GM12878 (cell line): ENCODE measurements around the gene DMD. TPM values are rescaled to one million over a fixed set of nuclear protein-coding genes. Genes with fewer than 3 reads are reported as not detected.
"Not testable (repeated sequence)": the region's sequence is repeated elsewhere in the genome, so short reads cannot be mapped to it uniquely, and the experiment has no call there.

Experiments used
- ATAC-seq: fragments of 200-7000 bp; cut with Tn5 transposase; 3 replicates; pipeline ENCODE4 v1.9.1; 2020; ENCODE audit warnings: mild to moderate bottlenecking, moderate library complexity
- BruUV-seq: library from RNA; stranded (reverse); fragments of 400-500 nt; replicated peaks from 2 replicates; lab custom pipeline; 2021; lab: Mats Ljungman, UMichigan
- CTCF ChIA-PET: fragments of 300-600 bp; sonication (Branson Sonifier 250); formaldehyde crosslinking; extraction: SDS; loops from one replicate; lab custom pipeline; 2021; ENCODE audit warnings: inconsistent platforms; lab: Yijun Ruan, JAX
- POLR2A ChIA-PET: fragments of 350-600 bp; formaldehyde crosslinking; extraction: SDS; loops from one replicate; lab custom pipeline; 2021; ENCODE audit warnings: inconsistent platforms; lab: Charles Lee
- RAD21 ChIA-PET: fragments of 300-600 bp; sonication (Branson Sonifier 250); formaldehyde crosslinking; loops from one replicate; lab custom pipeline; 2023; ENCODE audit warnings: antibody characterized with exemption; ENCODE audit not compliant: unreplicated experiment; lab: Charles Lee
- SMC1A ChIA-PET: fragments of 300-600 bp; sonication (Branson Sonifier 250); formaldehyde crosslinking; loops from one replicate; lab custom pipeline; 2023; ENCODE audit not compliant: unreplicated experiment, uncharacterized antibody; lab: Charles Lee
- DNase-seq: peaks from one replicate; pipeline ENCODE4 v3.0.0-alpha.2; 2011; ENCODE audit warnings: low read depth, low spot score
- FAIRE-seq: peaks from 3 replicates; lab custom pipeline; 2011; peaks lifted over from hg19 to GRCh38; lab: Jason Lieb, UNC
- H2AFZ ChIP-seq: 2 replicates; pipeline ENCODE4 v1.6.0; 2011; ENCODE audit warnings: low read depth, low read length, control low read depth; ENCODE audit not compliant: control insufficient read depth
- H3K27ac ChIP-seq: 2 replicates; pipeline ENCODE4 v1.5.1; 2011; ENCODE audit warnings: control low read depth; ENCODE audit not compliant: control insufficient read depth, insufficient read depth
- H3K27me3 ChIP-seq, 2 experiments: replicated peaks in 1 of 2; 2 replicates each; pipeline versions ENCODE4 v1.6.0 to v1.6.1; 2011; ENCODE audit warnings: low read length in 1 of 2; ENCODE audit not compliant: control insufficient read depth in 2 of 2, insufficient read depth in 2 of 2
- H3K36me3 ChIP-seq, 2 experiments: 2 replicates each; pipeline ENCODE4 v1.5.1; 2011; ENCODE audit warnings: low read length in 1 of 2; ENCODE audit not compliant: control insufficient read depth in 2 of 2, insufficient read depth in 2 of 2
- H3K4me1 ChIP-seq: 2 replicates; pipeline ENCODE4 v1.6.1; 2011; ENCODE audit warnings: mild to moderate bottlenecking, low read length, moderate library complexity, mixed read lengths; ENCODE audit not compliant: control insufficient read depth, insufficient read depth
- H3K4me2 ChIP-seq: 2 replicates; pipeline ENCODE4 v1.6.0; 2011; ENCODE audit warnings: control low read depth; ENCODE audit not compliant: control insufficient read depth, insufficient read depth
- H3K4me3 ChIP-seq: fragments of 200-600 bp; sonication (generic); 2 replicates; pipeline ENCODE4 v1.5.1; 2016
- H3K79me2 ChIP-seq: 2 replicates; pipeline ENCODE4 v1.6.0; 2011; ENCODE audit warnings: low read length; ENCODE audit not compliant: control insufficient read depth, insufficient read depth
- H3K9ac ChIP-seq: 2 replicates; pipeline ENCODE4 v1.8.0; 2011; ENCODE audit warnings: low read length, control low read depth, mixed read lengths; ENCODE audit not compliant: control insufficient read depth, insufficient read depth
- H3K9me3 ChIP-seq: replicated peaks from 3 replicates; pipeline ENCODE4 v1.5.1; 2011; ENCODE audit warnings: mild to moderate bottlenecking, low read length; ENCODE audit not compliant: control insufficient read depth, insufficient read depth
- H4K20me1 ChIP-seq: 2 replicates; pipeline ENCODE4 v1.6.0; 2011; ENCODE audit not compliant: control insufficient read depth, insufficient read depth
- CBX3 ChIP-seq: fragments of 200-600 bp; sonication (generic); IDR thresholded peaks from 2 replicates; pipeline ENCODE4 v1.6.1; 2016; ENCODE audit warnings: low read depth, borderline replicate concordance
- CHD2 ChIP-seq: IDR thresholded peaks from 2 replicates; pipeline ENCODE4 v1.6.1; 2011; ENCODE audit warnings: low read depth, low read length, improper control_type of control experiment, borderline replicate concordance
- HCFC1 ChIP-seq: fragments of 150-350 bp; IDR thresholded peaks from 2 replicates; pipeline ENCODE4 v1.6.1; 2014; ENCODE audit warnings: low read length
- NBN ChIP-seq: fragments of 450-650 bp; IDR thresholded peaks from 2 replicates; pipeline ENCODE4 v1.6.1; 2016
- NFIC ChIP-seq: IDR thresholded peaks from 2 replicates; pipeline ENCODE4 v1.6.1; 2012; ENCODE audit warnings: low read depth, mild to moderate bottlenecking, inconsistent platforms, low read length, moderate library complexity
- RAD21 ChIP-seq: IDR thresholded peaks from 2 replicates; pipeline ENCODE4 v1.6.1; 2011; ENCODE audit warnings: mild to moderate bottlenecking, low read depth, low read length, moderate library complexity; ENCODE audit not compliant: insufficient read depth
- RELA ChIP-seq: fragments of 450-650 bp; IDR thresholded peaks from 2 replicates; pipeline ENCODE4 v1.8.0; 2014; ENCODE audit warnings: borderline replicate concordance; ENCODE audit not compliant: partially characterized antibody
- TARDBP ChIP-seq: IDR thresholded peaks from 2 replicates; pipeline ENCODE4 v1.6.1; 2016; ENCODE audit warnings: borderline replicate concordance
- TCF7 ChIP-seq: IDR thresholded peaks from 2 replicates; pipeline ENCODE4 v1.6.1; 2014; ENCODE audit warnings: antibody characterized with exemption, borderline replicate concordance
- ZNF24 ChIP-seq: fragments of 450-650 bp; IDR thresholded peaks from 2 replicates; pipeline ENCODE4 v1.6.1; 2017; ENCODE audit warnings: antibody characterized with exemption, mild to moderate bottlenecking
- ZNF622 ChIP-seq: fragments of 450-650 bp; IDR thresholded peaks from 2 replicates; pipeline ENCODE4 v1.6.1; 2017; ENCODE audit warnings: mild to moderate bottlenecking, inconsistent platforms
- ZNF687 ChIP-seq: fragments of 450-650 bp; IDR thresholded peaks from 2 replicates; pipeline ENCODE4 v1.6.1; 2017; ENCODE audit warnings: mild to moderate bottlenecking, moderate library complexity
- WGBS: methylation state at CpG from one replicate; pipeline ENCODE4 v1.1.6; 2016; ENCODE audit warnings: low lambda C conversion rate; ENCODE audit not compliant: insufficient replicate concordance, insufficient coverage; ENCODE audit errors: missing lambda C conversion rate; 5-methylcytosine and 5-hydroxymethylcytosine counted together
- in situ Hi-C: fragments of 300-500 bp; cut with MboI; formaldehyde crosslinking; loops from 9 replicates; pipeline ENCODE4 v1.14.3; 2018; ENCODE audit warnings: mixed read lengths
- intact Hi-C: fragments of 100-400 bp; cut with micrococcal nuclease; formaldehyde crosslinking; loops from one replicate; pipeline ENCODE4 v1.14.2; 2022; ENCODE audit not compliant: unreplicated experiment
- polyA plus RNA-seq, 11 experiments: library from polyadenylated mRNA; depleted of rRNA in 4 of 11; unstranded in 6 of 11; stranded (reverse) in 5 of 11; fragments of >200 nt; fragmentation: Nextera tagmentation in 4 of 11; fragmentation: Illumina TruSeq in 1 of 11; extraction: Ambion mirVana in 4 of 11; extraction: Trizol in 1 of 11; gene quantifications; 1 replicate in 1 of 11; 2 replicates in 10 of 11; pipeline versions ENCODE4 v1.2.1 to v1.2.3, GENCODE V29; 2011 to 2016; ENCODE audit warnings: inconsistent platforms in 2 of 11, missing spikeins in 2 of 11, low read depth in 1 of 11
- total RNA-seq, 4 experiments: library from RNA; depleted of rRNA in 3 of 4; stranded (reverse); fragments of >200 nt in 3 of 4; fragmentation: Illumina TruSeq in 1 of 4; extraction: Trizol in 1 of 4; gene quantifications; 2 replicates each; pipeline versions ENCODE4 v1.2.1 to v1.2.3, GENCODE V29; 2013 to 2021
- TF ChIP-seq, protein P1 (sequence below): fragments of 450-650 bp; IDR thresholded peaks from 2 replicates; pipeline ENCODE4 v1.6.1; 2014; ENCODE audit warnings: mild to moderate bottlenecking

The DMD gene
- total and polyA plus RNA-seq, 10 of the 15 experiments (the other 5 are each of a cell fraction or from before 2014, with no cell fraction given): 1.4 to 24.3 (median 4.3) TPM

GRCh38 chrX:31588355-31588754 lies 1623.0 kb downstream of the DMD start:
- ChIA-PET POLR2A (no interaction called here), SMC1A (interaction anchor here (0.6 to 0.8 kb wide), 3 partner anchors 17 to 402 kb away, joined by 3 to 4 read pairs (median 4); no protein-coding TSS in a partner anchor), CTCF (no interaction called here), RAD21 (no interaction called here)
- FAIRE-seq (no peak), ATAC-seq (no peak), DNase-seq (no peak)
- H3K4me1 ChIP-seq: no peaks in the 10 kb centered on the region
- no TSS peak for BruUV-seq
- no peak overlapping the region for H3K4me2 ChIP-seq
- H4K20me1 ChIP-seq: no peaks in the 10 kb centered on the region
- no peak overlapping the region for H3K27ac ChIP-seq
- WGBS: 0% methylated on average over 2 of the region's 2 CpGs
- in situ Hi-C loops: no loop called here
- H3K4me3 ChIP-seq: no peak overlapping the region
- intact Hi-C loops: no loop called here
- H3K27me3 ChIP-seq: no peaks in the 10 kb centered on the region
- TF ChIP-seq NFIC: no peak
- TF ChIP-seq NBN: no peak
- TF ChIP-seq ZNF687: no peak
- no peak for TF ChIP-seq ZNF24
- no peak for TF ChIP-seq TARDBP
- TF ChIP-seq TCF7: no peak
- TF ChIP-seq, protein P1, sequence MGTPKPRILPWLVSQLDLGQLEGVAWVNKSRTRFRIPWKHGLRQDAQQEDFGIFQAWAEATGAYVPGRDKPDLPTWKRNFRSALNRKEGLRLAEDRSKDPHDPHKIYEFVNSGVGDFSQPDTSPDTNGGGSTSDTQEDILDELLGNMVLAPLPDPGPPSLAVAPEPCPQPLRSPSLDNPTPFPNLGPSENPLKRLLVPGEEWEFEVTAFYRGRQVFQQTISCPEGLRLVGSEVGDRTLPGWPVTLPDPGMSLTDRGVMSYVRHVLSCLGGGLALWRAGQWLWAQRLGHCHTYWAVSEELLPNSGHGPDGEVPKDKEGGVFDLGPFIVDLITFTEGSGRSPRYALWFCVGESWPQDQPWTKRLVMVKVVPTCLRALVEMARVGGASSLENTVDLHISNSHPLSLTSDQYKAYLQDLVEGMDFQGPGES: no peak
- TF ChIP-seq RELA: no peak
- TF ChIP-seq HCFC1: no peak
- TF ChIP-seq CHD2: no peak
- TF ChIP-seq RAD21: no peak
- no peak for TF ChIP-seq ZNF622
- TF ChIP-seq CBX3: no peak
- no peaks in the 10 kb centered on the region for H3K36me3 ChIP-seq
- H3K9me3 ChIP-seq: no peaks in the 10 kb centered on the region
- no peaks in the 10 kb centered on the region for H3K79me2 ChIP-seq
- H3K9ac ChIP-seq: no peak overlapping the region
- no peak overlapping the region for H2AFZ ChIP-seq

GRCh38 chrX:31583892-31584291 lies 1627.5 kb downstream of the DMD start:
- H3K4me1 ChIP-seq, H3K4me2 ChIP-seq, RAD21 ChIA-PET, H2AFZ ChIP-seq, H3K36me3 ChIP-seq, H3K27me3 ChIP-seq, intact Hi-C loops, H3K9me3 ChIP-seq, ATAC-seq, H3K79me2 ChIP-seq, in situ Hi-C loops, H3K9ac ChIP-seq, H3K4me3 ChIP-seq, SMC1A ChIA-PET, H4K20me1 ChIP-seq, DNase-seq, FAIRE-seq, BruUV-seq, H3K27ac ChIP-seq, POLR2A ChIA-PET: not testable (repeated sequence)
- CTCF ChIA-PET: interaction anchor here (1.4 kb wide), 1 partner anchor 9 kb away, joined by 4 read pairs; no protein-coding TSS in a partner anchor
- no CpG with 5 or more reads among the region's 3 CpGs for WGBS
